ENCODE results near the gene LRCH4. TPM values are rescaled to one million over a fixed set of nuclear protein-coding genes. Genes with fewer than 3 reads are reported as not detected.

LRCH4 gene
- total RNA-seq, 2 experiments from 2014 or later: 313 to 317 TPM

DNA sequence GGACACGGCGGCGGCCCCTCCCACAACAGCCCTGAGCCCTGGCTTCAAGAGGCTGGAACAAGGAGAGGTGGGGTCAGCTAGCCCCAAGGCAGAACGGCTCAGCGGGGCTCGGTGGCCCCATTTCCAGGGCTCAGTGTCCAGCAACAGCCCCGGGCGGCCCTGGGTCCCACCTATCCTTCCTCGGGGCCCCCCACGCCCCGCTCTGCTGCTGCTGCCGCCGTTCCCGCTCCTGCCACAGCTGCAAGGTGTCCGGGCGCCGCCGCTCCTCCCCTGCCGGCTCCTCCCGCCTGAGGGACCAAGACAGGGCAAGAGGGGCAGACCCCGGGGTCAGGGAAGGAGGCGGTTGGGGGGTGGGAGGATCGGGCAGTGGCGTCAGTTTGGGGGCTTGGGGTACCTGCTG lies 8.8 kb downstream of the LRCH4 start:
- H3K27ac ChIP-seq (ENCODE audit: low read depth in 1 of 2, low read length in 2 of 2): no peak overlapping the region
- no peak overlapping the region for H3K4me3 ChIP-seq (ENCODE audit: low read length)
- TF ChIP-seq, protein P1, sequence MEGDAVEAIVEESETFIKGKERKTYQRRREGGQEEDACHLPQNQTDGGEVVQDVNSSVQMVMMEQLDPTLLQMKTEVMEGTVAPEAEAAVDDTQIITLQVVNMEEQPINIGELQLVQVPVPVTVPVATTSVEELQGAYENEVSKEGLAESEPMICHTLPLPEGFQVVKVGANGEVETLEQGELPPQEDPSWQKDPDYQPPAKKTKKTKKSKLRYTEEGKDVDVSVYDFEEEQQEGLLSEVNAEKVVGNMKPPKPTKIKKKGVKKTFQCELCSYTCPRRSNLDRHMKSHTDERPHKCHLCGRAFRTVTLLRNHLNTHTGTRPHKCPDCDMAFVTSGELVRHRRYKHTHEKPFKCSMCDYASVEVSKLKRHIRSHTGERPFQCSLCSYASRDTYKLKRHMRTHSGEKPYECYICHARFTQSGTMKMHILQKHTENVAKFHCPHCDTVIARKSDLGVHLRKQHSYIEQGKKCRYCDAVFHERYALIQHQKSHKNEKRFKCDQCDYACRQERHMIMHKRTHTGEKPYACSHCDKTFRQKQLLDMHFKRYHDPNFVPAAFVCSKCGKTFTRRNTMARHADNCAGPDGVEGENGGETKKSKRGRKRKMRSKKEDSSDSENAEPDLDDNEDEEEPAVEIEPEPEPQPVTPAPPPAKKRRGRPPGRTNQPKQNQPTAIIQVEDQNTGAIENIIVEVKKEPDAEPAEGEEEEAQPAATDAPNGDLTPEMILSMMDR (IDR thresholded peaks at IDR 0.05): no peak
- ChIA-PET CTCF (interaction anchor here (1.6 kb wide), 1 partner anchor 128 kb away, joined by 3 read pairs; no protein-coding TSS in a partner anchor), POLR2A (interaction anchor here (3.4 kb wide), 1 partner anchor 9 kb away, joined by 15 read pairs; the partner anchor contains the start of genes FBXO24 and LRCH4)
- peaks cover 27% of the 10 kb centered on the region for H3K4me1 ChIP-seq (ENCODE audit: insufficient read depth, low read length)
- H3K9me3 ChIP-seq (ENCODE audit: control insufficient read depth in 1 of 2, insufficient read depth in 1 of 2, low read length in 2 of 2): no peaks in the 10 kb centered on the region
- H3K36me3 Mint-ChIP-seq (ENCODE audit: low read depth): peaks cover 39% of the 10 kb centered on the region
- DNase-seq (no peak), ATAC-seq (ENCODE audit: poor library complexity) (no peak)
- H3K27ac Mint-ChIP-seq: no peak overlapping the region
- H3K36me3 ChIP-seq (ENCODE audit: insufficient read depth, low read length): peaks cover 89% of the 10 kb centered on the region
- H3K4me3 Mint-ChIP-seq: no peak overlapping the region
- H3K27me3 Mint-ChIP-seq: no peaks in the 10 kb centered on the region
- H3K9me3 Mint-ChIP-seq: no peaks in the 10 kb centered on the region
- intact Hi-C loops (cut with DNase I, micrococcal nuclease): no loop called here
- H3K27me3 ChIP-seq (ENCODE audit: control insufficient read depth in 1 of 2, insufficient read depth in 2 of 2, low read length in 2 of 2): no peaks in the 10 kb centered on the region
- H3K4me1 Mint-ChIP-seq (ENCODE audit: low read depth): peaks cover 4% of the 10 kb centered on the region

DNA sequence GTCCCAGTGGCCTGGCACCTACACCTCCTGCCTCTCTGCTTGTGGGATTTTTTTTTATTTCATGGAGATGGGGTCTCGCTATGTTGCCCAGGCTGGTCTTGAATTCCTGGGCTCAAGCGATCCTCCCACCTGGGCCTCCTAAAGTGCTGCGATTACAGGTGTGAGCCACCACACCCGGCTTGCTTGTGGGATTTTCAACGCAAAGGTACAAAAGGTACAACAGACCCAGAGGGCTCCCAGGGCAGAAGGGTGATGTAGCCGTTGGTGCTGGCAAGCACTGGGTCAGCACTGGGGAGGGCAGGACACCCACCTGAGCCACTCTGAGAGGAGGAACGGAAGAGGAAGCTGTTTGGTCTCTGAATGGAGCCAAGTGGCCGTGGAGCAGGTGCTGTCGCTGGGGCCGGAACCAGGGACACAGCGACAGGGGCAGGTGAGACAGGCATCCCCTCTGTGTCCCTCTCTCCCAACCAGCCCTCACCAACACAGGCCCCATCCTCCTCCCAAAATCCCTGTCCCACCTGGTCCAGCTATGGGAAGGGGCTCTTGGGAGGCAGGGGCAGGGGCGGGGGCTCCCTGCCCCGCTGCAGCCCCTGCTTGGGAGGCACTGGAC lies 9.4 kb downstream of the LRCH4 start:
- POLR2A ChIA-PET: interaction anchor here (3.4 kb wide), 1 partner anchor 10 kb away, joined by 15 read pairs; the partner anchor contains the start of genes FBXO24 and LRCH4
- H3K9me3 Mint-ChIP-seq: no peaks in the 10 kb centered on the region
- CTCF ChIA-PET: interaction anchor here (1.6 kb wide), 1 partner anchor 129 kb away, joined by 3 read pairs; no protein-coding TSS in a partner anchor

DNA sequence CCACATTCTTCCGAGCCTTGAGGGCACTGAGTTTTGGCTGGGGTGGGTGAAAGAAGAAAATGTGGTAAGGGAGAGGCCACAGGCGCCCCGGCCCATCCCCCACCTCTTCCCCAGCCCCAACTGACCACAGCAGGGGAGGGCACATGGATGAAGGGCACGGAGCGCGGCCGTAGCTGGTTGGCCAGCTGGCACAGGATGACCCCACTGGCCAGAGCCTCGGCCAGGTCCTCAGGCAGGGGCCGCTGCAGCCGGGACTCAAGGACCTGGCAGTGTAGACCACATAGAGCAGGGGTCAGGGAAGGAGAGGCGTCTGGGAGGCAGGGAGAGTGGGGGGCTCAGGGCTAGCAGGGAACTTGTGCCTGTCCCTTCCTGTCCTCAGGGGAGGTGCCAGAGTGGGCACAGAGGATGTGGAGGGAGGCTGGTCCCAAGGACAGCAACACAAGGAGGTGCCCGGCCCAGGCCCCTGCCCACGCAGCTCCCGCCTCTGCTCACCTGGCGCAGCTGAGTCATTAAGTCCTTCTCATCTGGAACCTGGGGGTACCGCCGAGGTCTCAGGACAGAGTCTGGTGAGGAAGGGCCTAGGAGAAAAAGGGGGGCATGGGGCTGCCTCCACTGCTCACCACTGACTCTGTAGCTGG lies 10.1 kb downstream of the LRCH4 start:
- H3K4me3 Mint-ChIP-seq: no peak overlapping the region
- TF ChIP-seq, protein P1 (IDR thresholded peaks at IDR 0.05): no peak
- Histone ChIP-seq H3K27ac (ENCODE audit: low read depth in 1 of 2, low read length in 2 of 2) (no peak overlapping the region), H3K4me1 (ENCODE audit: insufficient read depth, low read length) (peaks cover 27% of the 10 kb centered on the region), H3K4me3 (ENCODE audit: low read length) (no peak overlapping the region), H3K36me3 (ENCODE audit: insufficient read depth, low read length) (peaks cover 84% of the 10 kb centered on the region), H3K9me3 (ENCODE audit: control insufficient read depth in 1 of 2, insufficient read depth in 1 of 2, low read length in 2 of 2) (no peaks in the 10 kb centered on the region), H3K27me3 (ENCODE audit: control insufficient read depth in 1 of 2, insufficient read depth in 2 of 2, low read length in 2 of 2) (no peaks in the 10 kb centered on the region)
- intact Hi-C loops (cut with DNase I, micrococcal nuclease): no loop called here
- H3K36me3 Mint-ChIP-seq (ENCODE audit: low read depth): peaks cover 46% of the 10 kb centered on the region
- H3K27ac Mint-ChIP-seq: no peak overlapping the region
- CTCF ChIA-PET: no interaction called here
- H3K4me1 Mint-ChIP-seq (ENCODE audit: low read depth): peaks cover 10% of the 10 kb centered on the region
- DNase-seq: no peak
- POLR2A ChIA-PET: interaction anchor here (3.4 kb wide), 1 partner anchor 11 kb away, joined by 15 read pairs; the partner anchor contains the start of genes FBXO24 and LRCH4
- no peaks in the 10 kb centered on the region for H3K9me3 Mint-ChIP-seq
- ATAC-seq (ENCODE audit: poor library complexity): no peak
- H3K27me3 Mint-ChIP-seq: no peaks in the 10 kb centered on the region

More for the DNA sequence above, 9.4 kb downstream of the LRCH4 start:
- Histone ChIP-seq H3K4me1 (ENCODE audit: insufficient read depth, low read length) (peaks cover 27% of the 10 kb centered on the region), H3K9me3 (ENCODE audit: control insufficient read depth in 1 of 2, insufficient read depth in 1 of 2, low read length in 2 of 2) (no peaks in the 10 kb centered on the region), H3K27ac (ENCODE audit: low read depth in 1 of 2, low read length in 2 of 2) (no peak overlapping the region), H3K4me3 (ENCODE audit: low read length) (no peak overlapping the region), H3K27me3 (ENCODE audit: control insufficient read depth in 1 of 2, insufficient read depth in 2 of 2, low read length in 2 of 2) (no peaks in the 10 kb centered on the region), H3K36me3 (ENCODE audit: insufficient read depth, low read length) (peaks cover 89% of the 10 kb centered on the region)
- ATAC-seq (ENCODE audit: poor library complexity) (no peak), DNase-seq (no peak)
- no peak overlapping the region for H3K4me3 Mint-ChIP-seq
- peaks cover 45% of the 10 kb centered on the region for H3K36me3 Mint-ChIP-seq (ENCODE audit: low read depth)
- no peaks in the 10 kb centered on the region for H3K27me3 Mint-ChIP-seq
- peaks cover 10% of the 10 kb centered on the region for H3K4me1 Mint-ChIP-seq (ENCODE audit: low read depth)
- intact Hi-C loops (cut with DNase I, micrococcal nuclease): no loop called here
- TF ChIP-seq, protein P1 (IDR thresholded peaks at IDR 0.05): no peak
- H3K27ac Mint-ChIP-seq: no peak overlapping the region
